GM18498 (cell line): ENCODE data around the gene CYP4F2.
"Not testable (repeated sequence)": the region's sequence is repeated elsewhere in the genome, so short reads cannot be mapped to it uniquely, and the experiment has no call there.

Experiments used
- ATAC-seq: cut with Tn5 transposase; IDR thresholded peaks from one replicate; pipeline ENCODE4 v1.9.1; 2021; ENCODE audit warnings: mild to moderate bottlenecking, moderate library complexity; ENCODE audit not compliant: unreplicated experiment

Gene CYP4F2

DNA sequence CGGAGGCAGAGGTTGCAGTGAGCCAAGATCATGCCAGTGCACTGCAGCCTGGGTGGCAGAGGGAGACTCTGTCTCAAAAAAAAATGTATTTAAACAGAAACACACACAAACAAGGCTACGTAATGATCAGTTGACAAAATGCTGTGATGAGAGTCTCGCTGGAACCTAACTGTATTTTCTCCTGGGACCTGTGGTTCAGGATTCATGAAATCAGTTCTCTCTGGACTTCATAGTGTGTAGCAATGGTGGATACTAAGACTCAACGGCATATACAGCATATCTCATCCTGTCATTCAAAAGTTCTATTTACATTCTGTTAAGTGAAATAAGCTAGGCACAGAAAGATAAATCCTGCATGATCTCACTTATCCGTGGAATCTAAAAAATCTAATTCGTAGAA is 37.4 kb downstream of the CYP4F2 start:
- no peak for ATAC-seq

DNA sequence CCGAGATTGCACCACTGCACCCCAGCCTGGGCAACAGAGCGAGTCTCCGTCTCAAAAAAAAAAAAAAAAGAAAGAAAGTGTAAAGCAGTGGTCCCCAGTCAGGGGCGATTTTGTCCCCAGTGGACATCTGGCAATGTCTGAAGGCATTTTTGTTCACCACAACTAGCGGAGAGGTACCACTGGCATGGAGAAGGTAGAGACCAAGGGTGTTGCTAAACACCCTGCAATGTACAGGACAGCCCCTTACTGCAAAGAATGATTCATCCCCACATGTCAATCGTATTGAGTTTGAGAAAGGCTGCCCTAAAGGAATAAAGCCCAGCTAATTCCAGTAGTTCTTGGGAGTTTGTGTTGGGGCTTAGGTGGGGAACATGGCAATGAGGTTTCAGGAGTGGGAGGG is 38.7 kb downstream of the CYP4F2 start:
- ATAC-seq = no peak

DNA sequence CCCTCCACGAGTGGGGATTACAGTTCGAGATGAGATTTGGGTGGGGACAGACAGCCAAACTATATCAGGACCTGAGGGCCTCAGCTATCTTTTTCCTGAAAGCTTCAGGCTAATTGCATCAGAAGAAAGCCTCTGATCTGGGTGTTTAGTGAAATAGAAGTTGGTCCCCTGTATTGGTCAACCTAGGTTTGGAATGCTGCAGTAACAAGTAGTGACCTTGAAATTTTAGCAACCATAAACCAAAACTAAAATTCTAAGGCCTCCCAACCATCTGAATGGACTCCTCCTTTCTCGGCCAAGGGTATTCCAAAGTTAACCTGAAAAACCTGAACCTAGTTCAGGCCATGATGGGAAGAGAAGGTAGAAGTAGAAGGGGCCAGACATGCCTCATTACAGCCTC is 47.5 kb downstream of the CYP4F2 start:
- ATAC-seq = no peak

DNA sequence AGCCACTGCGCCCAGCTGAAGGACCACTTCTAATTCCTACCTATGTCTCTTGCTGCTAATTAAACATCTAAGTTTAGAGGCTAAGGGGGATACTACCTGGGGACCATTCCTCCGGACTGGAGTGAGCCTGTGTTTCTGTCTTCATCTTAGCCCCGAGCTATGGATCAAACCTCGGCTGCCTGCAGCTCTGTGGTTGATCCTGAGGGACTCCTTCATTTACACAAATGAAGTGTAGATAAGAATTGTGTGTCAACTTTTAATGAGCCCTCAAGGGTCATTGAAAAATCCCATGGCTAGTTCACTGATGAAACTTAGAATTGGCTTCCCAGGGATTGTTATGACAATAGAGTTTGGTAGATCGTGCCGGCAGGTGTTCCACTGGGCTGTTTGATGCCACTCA is 51.0 kb downstream of the CYP4F2 start:
- no peak for ATAC-seq

DNA sequence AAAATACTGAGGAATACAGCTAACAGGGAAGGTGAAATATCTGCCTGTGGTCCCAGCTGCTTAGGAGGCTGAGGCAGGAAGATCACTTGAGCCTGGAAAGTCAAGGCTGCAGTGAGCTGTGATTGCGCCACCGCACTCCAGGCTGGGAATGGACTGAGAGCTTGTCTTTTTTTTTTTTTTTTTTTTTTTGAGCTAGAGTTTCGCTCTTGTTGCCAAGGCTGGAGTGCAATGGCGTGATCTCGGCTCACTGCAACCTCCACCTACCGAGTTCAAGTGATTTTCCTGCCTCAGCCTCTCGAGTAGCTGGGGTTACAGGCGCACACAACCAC is 54.0 kb downstream of the CYP4F2 start:
- ATAC-seq = not testable (repeated sequence)

DNA sequence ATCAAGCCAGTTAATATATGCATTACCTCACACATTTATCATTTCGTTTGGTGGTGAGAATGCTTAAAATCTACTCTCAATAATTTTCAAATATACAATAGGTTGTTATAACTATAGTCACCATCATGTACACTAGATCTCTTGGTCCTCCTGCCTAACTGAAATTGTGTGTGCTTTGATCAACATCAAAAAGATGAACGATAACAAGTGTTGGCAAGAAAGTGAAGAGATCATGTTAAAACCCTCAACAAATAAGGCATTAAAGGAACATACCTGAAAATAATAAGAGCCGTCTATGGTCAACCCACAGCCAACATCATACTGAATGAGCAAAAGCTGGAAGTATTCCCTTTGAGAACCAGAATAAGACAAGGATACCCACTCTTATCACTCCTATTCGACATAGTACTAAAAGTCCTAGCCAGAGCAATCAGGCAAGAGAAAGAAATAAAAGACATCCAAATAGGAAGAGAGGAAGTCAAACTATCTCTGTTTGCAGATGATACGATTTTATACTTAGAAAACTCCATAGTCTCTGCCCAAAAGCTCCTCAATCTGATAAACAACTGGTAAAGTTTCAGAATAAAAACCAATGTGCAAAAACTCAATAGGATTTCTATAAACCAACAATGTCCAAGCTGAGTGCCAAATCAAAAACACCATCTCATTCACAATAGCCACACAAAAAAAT is 54.5 kb downstream of the CYP4F2 start:
- ATAC-seq = no peak

DNA sequence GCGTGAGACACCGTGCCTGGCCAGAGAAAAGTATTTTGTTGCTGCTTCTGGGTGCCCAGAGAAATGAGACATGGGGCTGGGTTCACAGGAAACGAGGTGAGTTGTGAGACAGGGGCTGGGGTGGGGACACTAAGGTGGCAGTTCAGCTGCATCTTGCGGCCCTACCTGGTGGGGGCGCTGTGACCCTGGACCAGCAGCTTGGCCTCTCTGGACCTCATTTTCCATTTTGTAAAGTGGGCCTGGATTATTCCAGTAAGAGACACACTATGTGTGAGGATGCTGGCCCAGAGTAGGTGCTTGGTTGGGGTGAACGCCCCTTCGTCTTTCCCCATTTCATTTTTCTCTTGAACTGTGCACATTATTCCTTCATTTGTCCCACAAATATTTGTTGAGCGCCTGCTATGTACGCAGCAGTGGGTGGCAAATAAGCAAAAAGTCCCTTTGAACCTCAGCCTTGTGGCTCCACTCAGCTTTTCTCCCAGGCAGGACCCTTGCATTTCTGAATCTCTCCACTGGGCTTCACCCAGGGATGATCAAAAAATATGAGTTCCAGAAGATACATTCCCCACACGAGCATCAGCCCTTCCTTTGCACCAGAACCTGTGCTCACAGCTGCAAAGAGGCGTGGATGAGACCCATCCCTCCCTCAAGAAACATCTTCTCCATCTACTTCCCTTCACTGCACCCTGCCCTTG is 55.9 kb downstream of the CYP4F2 start:
- no peak for ATAC-seq

DNA sequence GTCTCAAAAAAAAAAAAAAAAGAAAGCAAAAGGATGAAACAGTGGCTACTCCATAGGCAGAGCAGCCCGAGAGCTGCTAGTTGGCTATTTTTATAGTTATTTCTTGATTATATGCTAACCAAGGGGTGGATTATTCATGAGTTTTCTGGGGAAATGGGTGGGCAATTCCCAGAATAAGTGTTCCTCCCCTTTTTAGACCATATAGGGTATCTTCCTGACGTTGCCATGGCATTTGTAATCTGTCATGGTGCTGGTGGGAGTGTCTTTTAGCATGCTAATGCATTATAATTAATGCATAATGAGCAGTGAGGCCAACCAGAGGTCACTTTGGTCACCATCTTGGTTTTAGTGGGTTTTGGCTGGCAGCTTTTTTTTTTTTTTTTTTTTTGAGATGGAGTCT is 57.0 kb downstream of the CYP4F2 start:
- ATAC-seq = no peak

DNA sequence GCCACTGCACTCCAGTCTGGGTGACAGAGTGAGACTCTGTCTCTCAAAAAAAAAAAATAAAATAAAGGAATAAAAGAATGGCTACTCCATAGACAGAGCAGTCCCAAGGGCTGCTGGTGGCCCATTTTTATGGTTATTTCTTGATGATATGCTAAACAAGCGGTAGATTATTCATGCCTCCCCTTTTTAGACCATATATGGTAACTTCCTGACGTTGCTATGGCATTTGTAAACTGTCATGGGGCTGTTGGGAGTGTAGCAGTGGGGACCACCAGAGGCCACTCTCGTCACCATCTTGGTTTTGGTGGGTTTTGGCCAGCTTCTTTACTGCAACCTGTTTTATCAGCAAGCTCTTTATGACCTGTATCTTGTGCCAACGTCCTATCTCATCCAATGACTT is 58.0 kb downstream of the CYP4F2 start:
- not testable (repeated sequence) for ATAC-seq

DNA sequence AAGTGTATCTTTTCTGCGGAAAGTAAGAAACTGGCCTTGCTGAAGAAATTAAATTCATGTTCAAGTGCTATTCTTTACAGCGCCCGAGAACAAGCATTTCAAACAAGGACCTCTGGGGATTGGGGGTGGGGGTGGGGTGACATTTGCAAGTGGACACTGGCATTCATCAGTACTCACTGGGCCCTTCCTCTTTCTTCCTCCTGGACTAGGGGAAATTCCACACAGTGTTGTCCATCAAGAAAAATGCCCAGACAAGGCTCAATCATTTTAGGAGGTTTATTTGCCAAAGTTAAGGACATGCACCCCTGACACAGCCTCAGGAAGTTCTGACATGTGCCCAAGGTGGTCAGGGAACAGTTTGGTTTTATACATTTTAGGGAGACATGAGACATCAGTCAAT is 59.5 kb downstream of the CYP4F2 start:
- ATAC-seq = no peak

DNA sequence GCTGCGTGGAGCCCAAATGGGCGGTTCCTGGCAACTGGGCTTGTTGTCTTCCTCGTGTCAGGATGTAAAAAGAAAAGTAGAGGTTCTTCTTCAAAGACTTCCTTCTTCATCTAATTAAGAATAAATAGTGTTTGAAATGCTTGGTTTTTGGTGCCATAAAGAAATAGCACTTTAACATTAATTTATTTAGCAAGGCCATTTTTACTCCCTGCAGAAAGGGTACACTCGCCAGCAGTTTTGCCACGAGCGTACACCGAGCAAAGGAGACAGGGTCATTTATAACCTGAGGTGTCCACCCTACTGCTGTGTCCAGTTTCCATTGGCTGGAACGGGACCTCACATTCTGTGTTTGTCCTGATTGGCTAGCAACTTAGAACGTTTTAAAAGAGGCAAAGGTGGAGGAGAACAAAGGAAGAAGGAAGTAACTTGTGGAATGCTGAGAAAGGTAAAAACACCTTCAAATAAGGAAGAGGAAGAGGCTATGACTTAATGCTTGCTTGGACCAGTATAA is 60.6 kb downstream of the CYP4F2 start:
- peak; percentile 22 for ATAC-seq

DNA sequence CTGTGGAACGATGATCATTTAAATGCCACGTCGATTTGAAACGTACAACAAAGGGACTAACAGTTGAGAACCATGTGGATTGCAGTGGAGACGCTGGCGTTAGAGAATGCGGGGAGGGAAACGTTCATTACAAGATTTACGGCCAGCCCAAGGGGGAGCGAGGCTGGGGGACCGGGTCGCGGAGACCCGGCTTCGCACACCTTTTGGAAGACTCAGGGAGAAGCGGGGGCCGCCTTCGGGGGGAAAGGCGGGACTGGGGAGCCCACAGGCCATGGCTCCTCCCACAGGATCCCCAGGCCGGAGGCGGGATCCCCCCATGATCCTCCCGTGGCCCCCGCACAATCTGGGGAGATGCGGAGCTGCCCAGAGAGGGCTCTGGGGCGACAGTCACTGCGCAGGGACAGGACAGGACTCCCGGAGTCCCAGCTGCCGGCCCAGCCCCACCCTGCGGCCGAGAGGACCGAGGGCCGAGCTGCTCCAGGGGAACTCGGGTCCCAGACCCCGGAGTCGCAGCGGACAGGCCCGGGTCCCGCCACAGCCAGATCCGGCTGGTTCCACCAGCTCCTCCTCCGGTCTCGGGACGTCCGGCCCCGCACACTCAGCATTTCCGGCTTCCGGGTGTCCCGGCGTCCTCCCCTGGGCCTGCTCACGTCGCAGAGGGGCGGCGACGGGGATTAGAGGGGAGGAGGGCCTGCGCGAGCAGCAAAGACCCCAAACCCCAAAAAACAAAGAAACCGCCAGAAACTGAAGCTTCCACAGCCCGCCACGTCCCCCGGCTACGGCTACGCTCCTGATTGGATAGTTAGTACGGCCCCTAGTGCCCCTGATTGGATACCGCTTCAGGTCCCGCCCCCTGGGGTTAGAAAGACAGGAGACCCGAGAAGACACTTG is 61.3 kb downstream of the CYP4F2 start:
- peak; percentile 96 for ATAC-seq

DNA sequence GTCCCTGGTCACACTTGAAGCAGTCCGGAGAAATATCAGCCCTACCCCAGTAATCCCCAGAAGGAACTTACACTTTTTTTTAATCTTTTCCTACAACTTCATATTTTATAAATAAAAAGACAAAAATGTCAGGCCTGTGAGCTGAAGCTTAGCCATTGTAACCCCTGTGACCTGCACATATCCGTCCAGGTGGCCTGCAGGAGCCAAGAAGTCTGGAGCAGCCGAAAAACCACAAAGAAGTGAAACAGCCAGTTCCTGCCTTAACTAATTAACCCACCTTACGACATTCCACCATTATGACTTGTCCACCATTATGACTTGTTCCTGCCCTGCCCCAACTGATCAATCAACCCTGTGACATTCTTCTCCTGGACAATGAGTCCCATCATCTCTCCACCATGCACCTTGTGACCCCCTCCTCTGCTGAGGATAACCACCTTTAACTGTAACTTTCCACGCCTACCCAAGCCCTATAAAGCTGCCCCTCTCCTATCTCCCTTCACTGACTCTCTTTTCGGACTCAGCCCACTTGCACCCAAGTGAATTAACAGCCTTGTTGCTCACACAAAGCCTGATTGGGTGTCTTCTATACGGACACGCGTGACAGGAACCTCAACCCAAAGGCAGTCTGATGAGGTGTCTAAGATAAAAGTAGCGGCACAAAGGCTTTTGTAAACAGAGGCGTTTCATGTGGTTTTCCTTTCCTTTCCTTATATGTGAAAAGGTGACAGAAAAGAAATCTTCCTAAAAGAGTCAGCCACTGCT is 62.1 kb downstream of the CYP4F2 start:
- ATAC-seq = not testable (repeated sequence)

DNA sequence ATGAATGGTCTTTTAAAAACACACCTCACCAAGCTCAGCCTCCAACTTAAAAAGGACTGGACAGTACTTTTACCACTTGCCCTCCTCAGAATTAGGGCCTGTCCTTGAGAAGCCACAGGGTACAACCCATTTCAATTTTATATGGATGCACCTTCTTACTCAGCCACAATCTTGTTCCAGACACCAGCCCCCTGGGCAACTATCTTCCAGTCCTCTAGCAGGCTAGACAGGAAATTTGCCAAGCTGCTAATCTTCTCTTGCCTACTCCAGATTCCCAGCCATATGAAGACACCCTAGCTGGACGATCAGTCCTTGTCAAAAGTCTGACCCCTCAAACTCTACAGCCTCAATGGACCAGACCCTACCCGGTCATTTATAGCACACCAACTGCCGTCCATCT is 63.6 kb downstream of the CYP4F2 start:
- not testable (repeated sequence) for ATAC-seq

DNA sequence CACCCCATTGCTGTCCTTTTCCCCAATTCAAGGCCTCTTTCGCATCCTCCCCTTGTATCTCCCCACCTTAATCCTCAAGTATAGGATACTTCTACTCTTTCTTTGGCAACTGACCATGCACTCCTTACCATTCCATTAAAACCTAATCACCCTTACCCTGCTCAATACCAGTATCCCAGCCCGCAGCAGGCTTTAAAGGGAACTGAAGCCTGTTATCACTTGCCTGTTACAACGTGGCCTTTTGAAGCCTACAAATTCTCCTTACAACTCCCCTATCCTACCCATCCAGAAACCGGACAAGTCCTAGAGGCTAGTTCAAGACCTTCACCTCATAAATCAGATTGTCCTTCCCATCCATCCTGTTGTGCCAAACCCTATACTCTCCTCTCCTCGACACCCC is 66.2 kb downstream of the CYP4F2 start:
- ATAC-seq = no peak

DNA sequence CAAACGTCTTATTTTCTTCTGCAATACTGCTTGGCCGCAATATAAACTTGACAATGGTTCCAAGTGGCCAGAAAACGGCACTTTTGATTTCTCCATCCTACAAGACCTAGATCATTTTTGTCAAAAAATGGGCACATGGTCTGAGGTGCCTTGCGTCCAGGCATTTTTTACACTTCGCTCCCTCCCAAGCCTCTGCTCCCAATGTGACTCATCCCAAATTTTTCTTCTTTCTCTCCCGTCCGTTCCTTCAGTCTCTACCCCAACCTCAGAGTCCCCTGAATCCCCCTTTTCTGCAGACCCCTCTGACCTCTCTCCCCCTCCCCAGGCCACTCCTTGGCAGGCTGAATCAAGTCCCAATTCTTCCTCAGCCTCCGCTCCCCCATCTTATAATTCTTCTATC is 68.1 kb downstream of the CYP4F2 start:
- ATAC-seq = no peak

DNA sequence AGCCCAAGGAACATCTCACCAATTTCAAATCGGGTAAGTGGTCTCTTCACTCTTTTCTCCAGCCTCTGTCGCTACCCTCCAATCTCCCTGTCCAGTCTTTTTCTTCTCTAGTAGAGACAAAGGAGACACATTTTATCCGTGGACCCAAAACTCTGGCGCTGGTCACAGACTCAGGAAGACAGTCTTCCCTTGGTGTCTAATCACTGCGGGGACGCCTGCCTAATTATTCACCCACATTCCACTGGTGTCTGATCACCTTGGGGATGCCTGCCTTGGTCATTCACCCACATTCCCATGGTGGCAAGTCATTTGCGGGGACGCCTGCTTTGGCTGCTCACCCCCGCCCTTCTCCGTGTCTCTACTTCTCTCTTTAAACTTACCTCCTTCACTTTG is 68.6 kb downstream of the CYP4F2 start:
- ATAC-seq = no peak

DNA sequence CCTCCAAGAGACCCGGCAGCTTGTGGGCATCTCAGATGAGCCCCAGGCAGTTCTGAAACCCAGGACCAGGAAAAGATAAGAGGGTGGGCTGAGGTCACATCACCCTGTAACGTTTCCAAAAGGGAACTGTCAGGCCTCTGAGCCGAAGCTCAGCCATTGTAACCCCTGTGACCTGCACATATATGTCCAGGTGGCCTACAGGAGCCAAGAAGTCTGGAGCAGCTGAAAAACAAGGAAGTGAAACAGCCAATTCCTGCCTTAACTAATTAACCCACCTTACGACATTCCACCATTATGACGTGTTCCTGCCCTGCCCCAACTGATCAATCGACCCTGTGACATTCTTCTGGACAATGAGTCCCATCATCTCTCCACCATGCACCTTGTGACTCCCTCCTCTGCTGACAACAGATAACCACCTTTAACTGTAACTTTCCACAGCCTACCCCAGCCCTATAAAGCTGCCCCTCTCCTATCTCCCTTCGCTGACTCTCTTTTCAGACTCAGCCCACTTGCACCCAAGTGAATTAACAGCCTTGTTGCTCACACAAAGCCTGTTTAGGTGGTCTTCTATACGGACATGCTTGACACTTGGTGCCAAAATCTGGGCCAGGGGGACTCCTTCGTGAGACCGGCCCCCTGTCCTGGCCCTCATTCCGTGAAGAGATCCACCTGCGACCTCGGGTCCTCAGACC is 69.1 kb downstream of the CYP4F2 start:
- ATAC-seq = not testable (repeated sequence)

DNA sequence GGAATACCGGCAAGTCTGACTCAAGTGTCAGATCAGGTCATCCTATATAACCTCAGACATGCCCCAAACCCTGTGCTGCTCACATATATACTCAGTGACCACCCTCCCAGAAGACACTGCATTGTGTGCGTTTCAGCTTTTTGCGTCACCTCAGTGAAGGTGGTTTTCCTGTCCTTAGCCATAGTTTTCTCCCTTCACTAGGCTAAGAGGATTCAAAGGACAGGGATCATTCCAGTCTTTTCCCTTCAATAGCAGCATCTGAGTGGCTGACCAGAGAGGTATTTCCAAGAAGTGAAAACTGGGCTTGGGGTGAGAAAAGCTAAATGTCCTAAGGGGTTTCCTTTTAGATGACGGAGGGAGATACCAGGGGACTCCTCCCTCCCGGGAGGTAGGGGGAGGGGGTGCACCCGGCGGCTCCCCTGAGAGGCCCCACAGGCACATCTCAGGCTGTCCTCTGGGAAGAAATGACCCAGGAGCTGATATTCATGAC is 69.7 kb downstream of the CYP4F2 start:
- no peak for ATAC-seq
